SU-DHL-6 (cell line): ENCODE results near the gene NAPA.

Source experiments
- EZH2phosphoT487 ChIP-seq: fragments of 200-600 bp; sonication (generic), shearing (Covaris generic); conservative IDR thresholded peaks from 2 replicates; pipeline ENCODE4 v1.6.1; 2018; ENCODE audit warnings: mild to moderate bottlenecking, antibody characterized with exemption, low read length, moderate library complexity, mixed read lengths
- TF ChIP-seq, protein P1 (sequence below): fragments of 200-600 bp; sonication (generic); IDR thresholded peaks from one replicate; pipeline ENCODE4 v1.5.1; 2017; ENCODE audit warnings: antibody characterized with exemption, mild to moderate bottlenecking, low read length, moderate library complexity; ENCODE audit not compliant: insufficient read depth, poor library complexity, severe bottlenecking

DNA sequence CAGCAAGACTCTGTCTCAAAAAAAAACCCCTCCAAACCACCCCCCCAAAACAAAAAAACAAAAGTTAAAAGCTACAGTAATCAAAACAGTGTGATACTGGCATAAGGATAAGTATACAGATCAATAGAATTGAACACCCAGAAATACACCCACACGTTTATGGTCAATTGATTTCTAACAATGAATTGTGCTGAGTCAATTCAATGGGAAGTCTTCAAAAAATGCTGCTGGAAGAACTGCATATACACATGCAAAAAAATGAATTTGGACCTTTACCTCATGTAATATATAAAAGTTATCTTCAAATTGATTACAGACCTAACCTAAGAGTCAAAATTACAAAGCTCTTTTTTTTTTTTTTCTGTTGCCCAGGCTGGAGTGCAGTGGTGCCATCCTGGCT lies 19.8 kb upstream of the NAPA start:
- TF ChIP-seq, protein P1, sequence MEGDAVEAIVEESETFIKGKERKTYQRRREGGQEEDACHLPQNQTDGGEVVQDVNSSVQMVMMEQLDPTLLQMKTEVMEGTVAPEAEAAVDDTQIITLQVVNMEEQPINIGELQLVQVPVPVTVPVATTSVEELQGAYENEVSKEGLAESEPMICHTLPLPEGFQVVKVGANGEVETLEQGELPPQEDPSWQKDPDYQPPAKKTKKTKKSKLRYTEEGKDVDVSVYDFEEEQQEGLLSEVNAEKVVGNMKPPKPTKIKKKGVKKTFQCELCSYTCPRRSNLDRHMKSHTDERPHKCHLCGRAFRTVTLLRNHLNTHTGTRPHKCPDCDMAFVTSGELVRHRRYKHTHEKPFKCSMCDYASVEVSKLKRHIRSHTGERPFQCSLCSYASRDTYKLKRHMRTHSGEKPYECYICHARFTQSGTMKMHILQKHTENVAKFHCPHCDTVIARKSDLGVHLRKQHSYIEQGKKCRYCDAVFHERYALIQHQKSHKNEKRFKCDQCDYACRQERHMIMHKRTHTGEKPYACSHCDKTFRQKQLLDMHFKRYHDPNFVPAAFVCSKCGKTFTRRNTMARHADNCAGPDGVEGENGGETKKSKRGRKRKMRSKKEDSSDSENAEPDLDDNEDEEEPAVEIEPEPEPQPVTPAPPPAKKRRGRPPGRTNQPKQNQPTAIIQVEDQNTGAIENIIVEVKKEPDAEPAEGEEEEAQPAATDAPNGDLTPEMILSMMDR, result no peak
- TF ChIP-seq EZH2phosphoT487, result no peak
